Keratinocyte (primary cell): Measurements from ENCODE around the gene LRCH3. TPM values are rescaled to one million over a fixed set of nuclear protein-coding genes. Genes with fewer than 3 reads are reported as not detected.

Experiments
- DNase-seq: peaks from one replicate; pipeline ENCODE4 v3.0.0-alpha.2; 2011; ENCODE audit warnings: low read depth, missing footprints, low spot score
- FAIRE-seq: peaks from 2 replicates; lab custom pipeline; 2011; peaks lifted over from hg19 to GRCh38; lab: Jason Lieb, UNC
- H2AFZ ChIP-seq: 2 replicates; pipeline ENCODE4 v1.6.0; 2012; ENCODE audit warnings: low read length, control low read depth, inconsistent platforms; ENCODE audit not compliant: control insufficient read depth
- H3K27ac ChIP-seq: 2 replicates; pipeline ENCODE4 v1.5.1; 2011; ENCODE audit warnings: low read length; ENCODE audit not compliant: control insufficient read depth, insufficient read depth
- H3K27me3 ChIP-seq: 3 replicates; pipeline ENCODE4 v1.6.0; 2011; ENCODE audit warnings: low read length; ENCODE audit not compliant: control insufficient read depth, insufficient read depth; ENCODE audit errors: extremely low read depth
- H3K36me3 ChIP-seq, 2 experiments: 2 replicates in 1 of 2; 3 replicates in 1 of 2; pipeline ENCODE4 v1.5.1; 2011; ENCODE audit warnings: low read length in 2 of 2, mild to moderate bottlenecking in 1 of 2; ENCODE audit not compliant: control insufficient read depth in 2 of 2, insufficient read depth in 2 of 2; ENCODE audit errors: extremely low read depth in 1 of 2
- H3K4me1 ChIP-seq: 3 replicates; pipeline ENCODE4 v1.5.1; 2011; ENCODE audit warnings: low read length; ENCODE audit not compliant: control insufficient read depth, insufficient read depth; ENCODE audit errors: extremely low read depth
- H3K4me2 ChIP-seq: 3 replicates; pipeline ENCODE4 v1.6.0; 2011; ENCODE audit warnings: low read depth, low read length; ENCODE audit not compliant: control insufficient read depth, insufficient read depth; ENCODE audit errors: extremely low read depth
- H3K4me3 ChIP-seq, 3 experiments: fragments of 200-600 bp in 1 of 3; sonication (generic) in 1 of 3; 2 replicates in 2 of 3; 3 replicates in 1 of 3; pipeline ENCODE4 v1.5.1; 2011 to 2016; ENCODE audit warnings: low read length in 3 of 3, mild to moderate bottlenecking in 3 of 3, control low read depth in 2 of 3, inconsistent platforms in 1 of 3, low read depth in 1 of 3, mixed read lengths in 1 of 3, mixed run types in 1 of 3, moderate library complexity in 1 of 3; ENCODE audit not compliant: control insufficient read depth in 2 of 3, insufficient read depth in 2 of 3; ENCODE audit errors: extremely low read depth in 1 of 3
- H3K79me2 ChIP-seq: 2 replicates; pipeline ENCODE4 v1.6.0; 2012; ENCODE audit warnings: low read length; ENCODE audit not compliant: control insufficient read depth, insufficient read depth
- H3K9ac ChIP-seq: 3 replicates; pipeline ENCODE4 v1.6.0; 2011; ENCODE audit warnings: low read length; ENCODE audit not compliant: control insufficient read depth, insufficient read depth; ENCODE audit errors: extremely low read depth
- H3K9me1 ChIP-seq: 3 replicates; pipeline ENCODE4 v1.6.0; 2011; ENCODE audit warnings: low read length; ENCODE audit not compliant: control insufficient read depth, insufficient read depth; ENCODE audit errors: extremely low read depth
- H3K9me3 ChIP-seq: 2 replicates; pipeline ENCODE4 v1.5.1; 2012; ENCODE audit warnings: low read depth, low read length; ENCODE audit not compliant: control insufficient read depth
- H4K20me1 ChIP-seq: 3 replicates; pipeline ENCODE4 v1.6.0; 2011; ENCODE audit warnings: low read length; ENCODE audit not compliant: control insufficient read depth, insufficient read depth; ENCODE audit errors: extremely low read depth
- CTCF ChIP-seq, 3 experiments: IDR thresholded peaks in 1 of 3; conservative IDR thresholded peaks in 1 of 3; optimal IDR thresholded peaks in 1 of 3; 2 replicates in 2 of 3; 3 replicates in 1 of 3; pipeline versions ENCODE3 to v1.5.1; 2011; ENCODE audit warnings: low read length in 3 of 3, mild to moderate bottlenecking in 3 of 3, moderate library complexity in 2 of 3, control low read depth in 1 of 3, inconsistent platforms in 1 of 3; ENCODE audit not compliant: insufficient read depth in 2 of 3; ENCODE audit errors: extremely low read depth in 1 of 3
- EZH2 ChIP-seq: IDR thresholded peaks from one replicate; pipeline ENCODE4 v1.6.1; 2012; ENCODE audit warnings: inconsistent platforms, mild to moderate bottlenecking, low read length, moderate library complexity
- dilution Hi-C: fragments of 300-500 bp; cut with MboI; formaldehyde crosslinking; loops from one replicate; pipeline ENCODE4 v1.7.0; 2020; ENCODE audit warnings: low sequenced_read_pairs; ENCODE audit not compliant: extremely low pct_ligation_motif_present
- polyA plus RNA-seq, 5 experiments: library from polyadenylated mRNA; depleted of rRNA in 3 of 5; stranded (reverse) in 3 of 5; stranded (forward) in 1 of 5; unstranded in 1 of 5; fragments of >200 nt; gene quantifications; 1 replicate in 1 of 5; 2 replicates in 3 of 5; 3 replicates in 1 of 5; pipeline versions ENCODE4 v1.2.1 to v1.2.3, GENCODE V29; 2011 to 2012; ENCODE audit warnings: missing spikeins in 2 of 5, low read depth in 1 of 5, low replicate concordance in 1 of 5

LRCH3 gene
- polyA plus RNA-seq, 1 donor (not counting 4 experiments of a cell fraction or from before 2014, with no cell fraction given): 50.2 TPM

GRCh38 chr3:197858598-197858997, 67.5 kb downstream of the LRCH3 start:
- Histone ChIP-seq H4K20me1 (no peaks in the 10 kb centered on the region), H3K27ac (no peak overlapping the region), H3K36me3 (peaks cover 3 to 7% of the 10 kb centered on the region in 2 experiments), H3K4me3 (no peak overlapping the region), H3K9me1 (no peaks in the 10 kb centered on the region), H3K4me2 (no peak overlapping the region), H3K79me2 (no peaks in the 10 kb centered on the region), H3K9ac (no peak overlapping the region), H3K9me3 (no peaks in the 10 kb centered on the region), H3K27me3 (no peaks in the 10 kb centered on the region), H3K4me1 (peaks cover 18% of the 10 kb centered on the region), H2AFZ (no peak overlapping the region)
- DNase-seq: no peak
- dilution Hi-C loops: no loop called here
- no peak for TF ChIP-seq EZH2
- TF ChIP-seq CTCF (optimal IDR thresholded peaks at IDR 0.05 in 1 of 3, IDR thresholded peaks at IDR 0.05 in 1 of 3, conservative IDR thresholded peaks at IDR 0.05 in 1 of 3; ENCODE audit: extremely low read depth in 1 of 3, insufficient read depth in 2 of 3, low read length in 3 of 3): no peak
- FAIRE-seq: no peak

DNA sequence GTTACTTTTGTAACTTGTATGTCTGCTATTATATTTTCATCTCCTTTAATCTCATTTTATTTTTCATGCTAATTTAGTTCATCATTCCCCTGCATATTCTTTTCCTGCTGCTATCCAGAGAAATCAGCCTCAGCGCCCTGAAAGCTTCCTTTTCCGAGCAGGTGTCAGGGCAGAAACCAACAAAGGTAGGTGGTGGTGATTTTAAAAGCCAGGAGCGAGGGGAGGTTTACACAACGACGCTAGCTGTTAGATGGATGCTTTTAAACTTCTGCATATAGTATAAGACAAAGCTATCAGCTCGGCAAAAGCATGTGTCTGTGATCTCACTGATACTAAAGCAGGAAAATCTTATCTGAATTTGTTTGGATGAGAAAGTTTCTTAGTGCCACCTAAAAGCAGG, 75.0 kb downstream of the LRCH3 start:
- no peaks in the 10 kb centered on the region for H3K27me3 ChIP-seq
- no peaks in the 10 kb centered on the region for H3K4me1 ChIP-seq
- H3K9ac ChIP-seq: no peak overlapping the region
- no peaks in the 10 kb centered on the region for H3K9me3 ChIP-seq
- no peaks in the 10 kb centered on the region for H3K79me2 ChIP-seq
- H3K9me1 ChIP-seq: no peaks in the 10 kb centered on the region
- DNase-seq (no peak), FAIRE-seq (no peak)
- TF ChIP-seq CTCF (optimal IDR thresholded peaks at IDR 0.05 in 1 of 3, IDR thresholded peaks at IDR 0.05 in 1 of 3, conservative IDR thresholded peaks at IDR 0.05 in 1 of 3; ENCODE audit: extremely low read depth in 1 of 3, insufficient read depth in 2 of 3, low read length in 3 of 3) (no peak), EZH2 (no peak)
- H3K36me3 ChIP-seq: peaks cover 3 to 8% of the 10 kb centered on the region in 2 experiments
- H3K4me3 ChIP-seq: no peak overlapping the region
- no peak overlapping the region for H2AFZ ChIP-seq
- dilution Hi-C loops: no loop called here
- H4K20me1 ChIP-seq: no peaks in the 10 kb centered on the region
- no peak overlapping the region for H3K27ac ChIP-seq
- H3K4me2 ChIP-seq: no peak overlapping the region
